K562 (cell line): ENCODE data around the gene MPL. TPM values are rescaled to one million over a fixed set of nuclear protein-coding genes. Genes with fewer than 3 reads are reported as not detected.

Source experiments
- BRD4 ChIP-seq: fragments of 200-600 bp; sonication (generic); IDR thresholded peaks from 2 replicates; pipeline ENCODE4 v1.6.1; 2017; ENCODE audit warnings: inconsistent platforms
- CBFA2T3 ChIP-seq: fragments of 450-650 bp; IDR thresholded peaks from 2 replicates; pipeline ENCODE4 v1.6.1; 2017
- CBX5 ChIP-seq: IDR thresholded peaks from 2 replicates; pipeline ENCODE4 v1.6.1; 2014; ENCODE audit warnings: low read depth, borderline replicate concordance
- ETV1 ChIP-seq: fragments of 450-650 bp; conservative IDR thresholded peaks from 2 replicates; pipeline ENCODE4 v1.6.1; 2016; ENCODE audit warnings: missing genetic modification characterization, control low read depth, low read depth, missing compliant biosample characterization
- HLTF ChIP-seq: fragments of 450-650 bp; IDR thresholded peaks from 2 replicates; pipeline ENCODE4 v1.6.1; 2016
- HMG20A ChIP-seq: fragments of 450-650 bp; formaldehyde crosslinking; conservative IDR thresholded peaks from 2 replicates; pipeline ENCODE4 v1.4.0; 2020; ENCODE audit warnings: mild to moderate bottlenecking, mixed read lengths
- NFRKB ChIP-seq: fragments of 450-650 bp; IDR thresholded peaks from 2 replicates; pipeline ENCODE4 v1.6.1; 2016; ENCODE audit warnings: low read depth
- NR1H2 ChIP-seq: sonication (generic); formaldehyde crosslinking; IDR thresholded peaks from 2 replicates; pipeline ENCODE4 v1.4.0; 2020; ENCODE audit warnings: mild to moderate bottlenecking, missing genetic modification reagents
- PRMT5 ChIP-seq: sonication (generic); formaldehyde crosslinking; IDR thresholded peaks from 2 replicates; pipeline ENCODE4 v1.5.0; 2020; ENCODE audit warnings: missing genetic modification reagents
- ZBTB2 ChIP-seq: fragments of 450-650 bp; IDR thresholded peaks from 2 replicates; pipeline ENCODE4 v1.6.1; 2016; ENCODE audit warnings: antibody characterized with exemption
- ZEB2 ChIP-seq: fragments of 450-650 bp; IDR thresholded peaks from 2 replicates; pipeline ENCODE4 v1.6.1; 2016
- ZNF232 ChIP-seq: sonication (generic); formaldehyde crosslinking; IDR thresholded peaks from 2 replicates; pipeline ENCODE4 v1.8.0; 2022; ENCODE audit warnings: mild to moderate bottlenecking, missing genetic modification reagents
- ZNF239 ChIP-seq: fragments of 250-450 bp; sonication (Bioruptor Pico); IDR thresholded peaks from 2 replicates; pipeline ENCODE4 v1.4.0; 2020; ENCODE audit warnings: mild to moderate bottlenecking
- ZNF584 ChIP-seq: fragments of 200-800 bp; sonication (Bioruptor generic); IDR thresholded peaks from 2 replicates; pipeline ENCODE4 v1.6.1; 2016; ENCODE audit warnings: low read depth, mild to moderate bottlenecking, missing genetic modification characterization, missing compliant biosample characterization
- polyA plus RNA-seq, 8 experiments: library from polyadenylated mRNA; depleted of rRNA in 4 of 8; stranded (reverse) in 5 of 8; unstranded in 3 of 8; fragments of >200 nt; fragmentation: Nextera tagmentation in 2 of 8; fragmentation: Illumina TruSeq in 1 of 8; extraction: Ambion mirVana in 2 of 8; extraction: Trizol in 1 of 8; gene quantifications; 2 replicates each; pipeline versions ENCODE4 v1.2.1 to v1.2.3, GENCODE V29; 2011 to 2014; ENCODE audit warnings: inconsistent platforms in 1 of 8, missing spikeins in 1 of 8
- total RNA-seq, 7 experiments: library from RNA; depleted of rRNA in 6 of 7; stranded (reverse); fragments of >200 nt in 6 of 7; fragmentation: Illumina TruSeq in 2 of 7; extraction: Trizol in 2 of 7; gene quantifications; 2 replicates each; pipeline versions ENCODE4 v1.2.1 to v1.2.3, GENCODE V29; 2011 to 2021; ENCODE audit warnings: low replicate concordance in 1 of 7
- TF ChIP-seq, protein P1 (sequence below), 2 experiments: fragments of 450-650 bp in 1 of 2; sonication (generic) in 1 of 2; formaldehyde crosslinking in 1 of 2; IDR thresholded peaks in 1 of 2; conservative IDR thresholded peaks in 1 of 2; 2 replicates each; pipeline versions ENCODE4 v1.6.1 to v1.8.1; 2016 to 2023; ENCODE audit warnings: mild to moderate bottlenecking in 2 of 2, moderate library complexity in 2 of 2, inconsistent platforms in 1 of 2, missing genetic modification reagents in 1 of 2
- TF ChIP-seq, protein P2 (sequence below), 2 experiments: fragments of 450-650 bp in 1 of 2; sonication (generic) in 1 of 2; formaldehyde crosslinking in 1 of 2; IDR thresholded peaks; 2 replicates each; pipeline versions ENCODE4 v1.7.1 to v1.9.0; 2016 to 2022; ENCODE audit warnings: inconsistent platforms in 1 of 2, mild to moderate bottlenecking in 1 of 2, missing genetic modification reagents in 1 of 2

Gene MPL
- total and polyA plus RNA-seq, 9 of the 15 experiments (the other 6 are each of a cell fraction or from before 2014, with no cell fraction given): not detected

DNA sequence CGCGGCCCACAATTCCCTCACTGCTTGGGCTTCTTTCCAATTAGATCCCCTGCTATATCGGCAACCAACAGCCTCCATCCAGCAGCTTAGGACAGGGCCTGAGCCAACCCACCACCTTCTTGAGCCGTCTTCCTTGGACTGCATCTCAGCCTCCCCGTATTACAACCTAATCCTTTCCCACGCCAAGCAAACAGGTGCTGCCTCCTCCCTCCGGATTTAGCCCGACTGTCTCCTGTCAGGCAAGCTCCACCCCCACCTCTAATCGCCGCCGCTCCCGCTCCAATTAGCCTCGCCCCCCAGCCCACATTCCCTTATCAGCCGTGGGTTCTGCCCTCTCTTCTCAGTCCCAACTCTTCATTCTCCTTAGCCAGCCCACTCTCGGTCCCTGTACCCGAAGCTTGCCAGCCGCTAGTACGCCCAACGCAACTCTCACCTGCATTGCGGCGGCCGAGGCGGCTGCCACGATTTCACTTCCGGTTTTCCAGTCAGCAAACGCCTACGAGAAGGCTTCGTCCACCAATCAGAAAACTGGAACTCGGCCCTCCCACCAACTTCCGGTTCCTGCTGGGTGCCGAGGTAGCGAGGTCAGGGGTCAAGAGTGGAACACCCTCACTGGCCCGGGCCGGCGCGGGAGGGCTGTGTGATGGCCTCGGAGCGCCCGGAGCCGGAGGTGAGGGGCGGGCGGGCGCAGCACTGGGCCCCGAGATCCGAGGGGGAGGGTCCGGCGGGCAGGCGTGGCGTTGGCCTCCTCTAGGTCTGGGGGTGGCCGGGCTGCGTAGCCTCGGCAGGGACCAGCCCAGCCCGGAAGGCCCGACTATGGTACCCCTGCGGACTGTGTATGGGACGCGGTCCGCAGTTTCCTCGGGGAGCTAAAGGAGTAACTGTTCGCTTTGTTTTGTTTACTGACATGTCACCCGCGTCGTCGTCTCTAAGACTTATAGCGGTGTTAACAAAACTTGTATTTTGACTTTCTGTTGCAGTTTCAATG lies 52.0 kb downstream of the MPL start, which contains the start of the genes MED8 and SZT2 (continued):
- peak; percentile 80 for TF ChIP-seq ETV1 (tag)
- peak; percentile 86 for TF ChIP-seq HLTF
- TF ChIP-seq NR1H2 (CRISPR knock-in tag): no peak
- TF ChIP-seq CBFA2T3: 0 out of 2 replicates have a peak, but pooled peaks have one; percentile 27
- TF ChIP-seq CBX5: no peak
- peak; percentile 15; the same call in 1 of the 2 replicates for TF ChIP-seq ZNF232 (CRISPR knock-in tag)
- TF ChIP-seq PRMT5: no peak
- TF ChIP-seq NFRKB: peak; percentile 85
- peak; percentile 85 for TF ChIP-seq ZEB2
- TF ChIP-seq ZBTB2: 0 out of 2 replicates have a peak, but pooled peaks have one; percentile 31
- TF ChIP-seq, protein P1, sequence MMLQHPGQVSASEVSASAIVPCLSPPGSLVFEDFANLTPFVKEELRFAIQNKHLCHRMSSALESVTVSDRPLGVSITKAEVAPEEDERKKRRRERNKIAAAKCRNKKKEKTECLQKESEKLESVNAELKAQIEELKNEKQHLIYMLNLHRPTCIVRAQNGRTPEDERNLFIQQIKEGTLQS (IDR thresholded peaks at IDR 0.05): peak; percentile 67; the same call in 1 of the 2 replicates
- TF ChIP-seq, protein P1 (CRISPR knock-in tag; conservative IDR thresholded peaks at IDR 0.05): no peak; the same call in 1 of the 2 replicates
- TF ChIP-seq, protein P2, sequence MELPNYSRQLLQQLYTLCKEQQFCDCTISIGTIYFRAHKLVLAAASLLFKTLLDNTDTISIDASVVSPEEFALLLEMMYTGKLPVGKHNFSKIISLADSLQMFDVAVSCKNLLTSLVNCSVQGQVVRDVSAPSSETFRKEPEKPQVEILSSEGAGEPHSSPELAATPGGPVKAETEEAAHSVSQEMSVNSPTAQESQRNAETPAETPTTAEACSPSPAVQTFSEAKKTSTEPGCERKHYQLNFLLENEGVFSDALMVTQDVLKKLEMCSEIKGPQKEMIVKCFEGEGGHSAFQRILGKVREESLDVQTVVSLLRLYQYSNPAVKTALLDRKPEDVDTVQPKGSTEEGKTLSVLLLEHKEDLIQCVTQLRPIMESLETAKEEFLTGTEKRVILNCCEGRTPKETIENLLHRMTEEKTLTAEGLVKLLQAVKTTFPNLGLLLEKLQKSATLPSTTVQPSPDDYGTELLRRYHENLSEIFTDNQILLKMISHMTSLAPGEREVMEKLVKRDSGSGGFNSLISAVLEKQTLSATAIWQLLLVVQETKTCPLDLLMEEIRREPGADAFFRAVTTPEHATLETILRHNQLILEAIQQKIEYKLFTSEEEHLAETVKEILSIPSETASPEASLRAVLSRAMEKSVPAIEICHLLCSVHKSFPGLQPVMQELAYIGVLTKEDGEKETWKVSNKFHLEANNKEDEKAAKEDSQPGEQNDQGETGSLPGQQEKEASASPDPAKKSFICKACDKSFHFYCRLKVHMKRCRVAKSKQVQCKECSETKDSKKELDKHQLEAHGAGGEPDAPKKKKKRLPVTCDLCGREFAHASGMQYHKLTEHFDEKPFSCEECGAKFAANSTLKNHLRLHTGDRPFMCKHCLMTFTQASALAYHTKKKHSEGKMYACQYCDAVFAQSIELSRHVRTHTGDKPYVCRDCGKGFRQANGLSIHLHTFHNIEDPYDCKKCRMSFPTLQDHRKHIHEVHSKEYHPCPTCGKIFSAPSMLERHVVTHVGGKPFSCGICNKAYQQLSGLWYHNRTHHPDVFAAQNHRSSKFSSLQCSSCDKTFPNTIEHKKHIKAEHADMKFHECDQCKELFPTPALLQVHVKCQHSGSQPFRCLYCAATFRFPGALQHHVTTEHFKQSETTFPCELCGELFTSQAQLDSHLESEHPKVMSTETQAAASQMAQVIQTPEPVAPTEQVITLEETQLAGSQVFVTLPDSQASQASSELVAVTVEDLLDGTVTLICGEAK (IDR thresholded peaks at IDR 0.05): peak; percentile 99
- TF ChIP-seq, protein P2 (CRISPR knock-in tag; IDR thresholded peaks at IDR 0.05): no peak
- no peak for TF ChIP-seq HMG20A (CRISPR knock-in tag)
- no peak for TF ChIP-seq ZNF239 (CRISPR knock-in tag)
- TF ChIP-seq BRD4: peak; percentile 89; the same call in 1 of the 2 replicates
- no peak for TF ChIP-seq ZNF584 (CRISPR knock-in tag)
